Measurements from ENCODE around the gene EHF. TPM values are rescaled to one million over a fixed set of nuclear protein-coding genes. Genes with fewer than 3 reads are reported as not detected.

Gene EHF
- total RNA-seq, 1 experiment from 2014 or later, result 118 TPM

- TF ChIP-seq CTCF (conservative IDR thresholded peaks at IDR 0.05), result no peak
- TF ChIP-seq EZH2 (IDR thresholded peaks at IDR 0.05; ENCODE audit: low read depth), result no peak
- H3K9me3 ChIP-seq (ENCODE audit: insufficient read depth, low read depth), result no peaks in the 10 kb centered on the region
- H3K36me3 ChIP-seq (ENCODE audit: low read depth), result no peaks in the 10 kb centered on the region
- no peaks in the 10 kb centered on the region for H4K20me1 ChIP-seq (ENCODE audit: insufficient read depth)
- ChIA-PET CTCF (no interaction called here), POLR2A (ENCODE audit: unreplicated experiment) (interaction anchor here (0.7 kb wide), 1 partner anchor 68 kb away, joined by 4 read pairs; no protein-coding TSS in a partner anchor)
- no peak overlapping the region for H3K4me3 ChIP-seq
- H3K27me3 ChIP-seq (ENCODE audit: insufficient read depth, low read depth), result no peaks in the 10 kb centered on the region
- no peak for DNase-seq
- peaks cover 31% of the 10 kb centered on the region for H3K4me1 ChIP-seq (replicated peaks; ENCODE audit: insufficient read depth)
- no peak overlapping the region for H3K27ac ChIP-seq
- H3K4me2 ChIP-seq, result no peak overlapping the region
- H3K79me2 ChIP-seq (ENCODE audit: low read depth), result no peaks in the 10 kb centered on the region
- H2AFZ ChIP-seq, result no peak overlapping the region
- H3F3A ChIP-seq (ENCODE audit: insufficient read depth, low read depth), result peaks cover 24% of the 10 kb centered on the region
- H3K9me2 ChIP-seq (ENCODE audit: insufficient read depth), result no peaks in the 10 kb centered on the region
- no TSS peak for BruUV-seq (replicated peaks)
- intact Hi-C loops (cut with micrococcal nuclease; ENCODE audit: unreplicated experiment), result no loop called here
Observed at GRCh38 chr11:34671946-34672345, 51.1 kb downstream of the EHF start.

GRCh38 chr11:34674038-34674437 is 53.1 kb downstream of the EHF start:
- ChIA-PET CTCF (no interaction called here), POLR2A (ENCODE audit: unreplicated experiment) (no interaction called here)
- no peak for DNase-seq
- Histone ChIP-seq H3K4me1 (replicated peaks; ENCODE audit: insufficient read depth) (peaks cover 12% of the 10 kb centered on the region), H3F3A (ENCODE audit: insufficient read depth, low read depth) (peaks cover 5% of the 10 kb centered on the region; the same call in 1 of the 2 replicates), H3K27ac (no peak overlapping the region), H3K4me2 (no peak overlapping the region), H3K36me3 (ENCODE audit: low read depth) (no peaks in the 10 kb centered on the region), H2AFZ (no peak overlapping the region), H3K27me3 (ENCODE audit: insufficient read depth, low read depth) (no peaks in the 10 kb centered on the region), H3K4me3 (no peak overlapping the region), H4K20me1 (ENCODE audit: insufficient read depth) (no peaks in the 10 kb centered on the region), H3K9me3 (ENCODE audit: insufficient read depth, low read depth) (no peaks in the 10 kb centered on the region), H3K9me2 (ENCODE audit: insufficient read depth) (no peaks in the 10 kb centered on the region), H3K79me2 (ENCODE audit: low read depth) (no peaks in the 10 kb centered on the region)
- no TSS peak for BruUV-seq (replicated peaks)
- intact Hi-C loops (cut with micrococcal nuclease; ENCODE audit: unreplicated experiment), result no loop called here
- TF ChIP-seq EZH2 (IDR thresholded peaks at IDR 0.05; ENCODE audit: low read depth) (no peak), CTCF (conservative IDR thresholded peaks at IDR 0.05) (no peak)

GRCh38 chr11:34676227-34676626 is 55.3 kb downstream of the EHF start:
- H3K4me2 ChIP-seq, result no peak overlapping the region
- intact Hi-C loops (cut with micrococcal nuclease; ENCODE audit: unreplicated experiment), result no loop called here
- H3K4me3 ChIP-seq, result no peak overlapping the region
- H3K79me2 ChIP-seq (ENCODE audit: low read depth), result no peaks in the 10 kb centered on the region
- H3K27ac ChIP-seq, result no peak overlapping the region
- POLR2A ChIA-PET (ENCODE audit: unreplicated experiment), result no interaction called here
- TF ChIP-seq EZH2 (IDR thresholded peaks at IDR 0.05; ENCODE audit: low read depth), result no peak
- TF ChIP-seq CTCF (conservative IDR thresholded peaks at IDR 0.05), result no peak
- no peaks in the 10 kb centered on the region for H3K36me3 ChIP-seq (ENCODE audit: low read depth)
- H3K9me3 ChIP-seq (ENCODE audit: insufficient read depth, low read depth), result no peaks in the 10 kb centered on the region
- peaks cover 16% of the 10 kb centered on the region for H3K4me1 ChIP-seq (replicated peaks; ENCODE audit: insufficient read depth)
- CTCF ChIA-PET, result no interaction called here
- H3F3A ChIP-seq (ENCODE audit: insufficient read depth, low read depth), result peaks cover 13% of the 10 kb centered on the region
- no peak for DNase-seq
- no TSS peak for BruUV-seq (replicated peaks)
- H3K27me3 ChIP-seq (ENCODE audit: insufficient read depth, low read depth), result no peaks in the 10 kb centered on the region
- H2AFZ ChIP-seq, result no peak overlapping the region
- no peaks in the 10 kb centered on the region for H4K20me1 ChIP-seq (ENCODE audit: insufficient read depth)
- no peaks in the 10 kb centered on the region for H3K9me2 ChIP-seq (ENCODE audit: insufficient read depth)

Measured in PC-9 (cell line).